BE2C (cell line): ENCODE results near the gene PSME1.

ENCODE experiments used
- DNase-seq: peaks from one replicate; pipeline ENCODE4 v3.0.0-alpha.2; 2020
- H3K27me3 ChIP-seq: fragments of 250-450 bp; sonication (Bioruptor Pico); 2 replicates; pipeline ENCODE4 v1.5.1; 2020; ENCODE audit warnings: mild to moderate bottlenecking
- H3K36me3 ChIP-seq: fragments of 250-450 bp; sonication (Bioruptor Pico); 2 replicates; pipeline ENCODE4 v1.5.1; 2020; ENCODE audit warnings: mild to moderate bottlenecking
- H3K4me1 ChIP-seq: fragments of 250-450 bp; sonication (Bioruptor Pico); 2 replicates; pipeline ENCODE4 v1.5.1; 2020
- H3K4me3 ChIP-seq: 2 replicates; pipeline ENCODE4 v1.5.1; 2011; ENCODE audit warnings: low read depth, low read length
- H3K9me3 ChIP-seq: fragments of 250-450 bp; sonication (Bioruptor Pico); 2 replicates; pipeline ENCODE4 v1.5.1; 2020
- TF ChIP-seq, protein P1 (sequence below): IDR thresholded peaks from 2 replicates; pipeline ENCODE4 v1.5.1; 2012; ENCODE audit warnings: mild to moderate bottlenecking, low read depth, low read length

The PSME1 gene

DNA sequence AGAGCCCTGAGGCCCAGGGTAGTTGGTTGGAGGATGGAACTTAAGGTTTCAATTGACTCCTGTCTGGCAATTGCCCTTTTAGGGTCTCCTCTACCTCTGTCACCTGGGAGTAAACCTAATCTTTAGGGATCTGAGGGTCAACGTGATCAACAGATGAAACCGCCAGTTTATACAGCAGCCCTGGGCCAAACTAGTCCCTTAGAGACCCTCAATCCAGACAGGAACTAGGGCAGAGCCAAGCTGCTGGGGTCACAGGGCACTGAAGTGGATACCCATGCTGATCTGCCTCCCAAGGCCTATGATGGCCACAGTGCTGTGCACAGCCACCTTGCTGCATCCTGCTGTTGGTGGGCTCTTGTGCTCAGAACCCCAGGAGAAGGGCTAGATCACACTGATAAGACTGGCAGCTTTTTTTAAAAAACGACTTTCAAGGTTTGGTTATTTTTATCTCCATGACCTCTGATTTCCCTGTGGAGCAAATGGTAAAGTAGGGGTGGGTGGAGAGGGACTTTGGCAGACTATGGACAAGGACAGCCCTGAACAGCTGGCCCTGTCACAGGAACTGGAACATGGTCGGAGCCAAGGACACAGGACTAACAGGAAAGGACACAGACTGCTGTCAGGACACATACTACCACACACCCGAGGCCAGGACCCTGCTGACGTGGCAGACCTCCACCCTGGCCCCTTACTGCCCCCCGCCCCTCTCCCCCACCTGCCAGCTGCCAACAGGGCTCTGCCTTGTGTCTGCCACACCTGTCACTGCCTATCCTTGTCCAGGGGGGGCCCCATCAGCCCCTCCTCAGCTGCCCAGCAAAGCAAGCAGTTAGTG, 5.1 kb upstream of the PSME1 start:
- Histone ChIP-seq H3K4me3 (no peak overlapping the region), H3K4me1 (no peaks in the 10 kb centered on the region)
- no peak for DNase-seq

DNA sequence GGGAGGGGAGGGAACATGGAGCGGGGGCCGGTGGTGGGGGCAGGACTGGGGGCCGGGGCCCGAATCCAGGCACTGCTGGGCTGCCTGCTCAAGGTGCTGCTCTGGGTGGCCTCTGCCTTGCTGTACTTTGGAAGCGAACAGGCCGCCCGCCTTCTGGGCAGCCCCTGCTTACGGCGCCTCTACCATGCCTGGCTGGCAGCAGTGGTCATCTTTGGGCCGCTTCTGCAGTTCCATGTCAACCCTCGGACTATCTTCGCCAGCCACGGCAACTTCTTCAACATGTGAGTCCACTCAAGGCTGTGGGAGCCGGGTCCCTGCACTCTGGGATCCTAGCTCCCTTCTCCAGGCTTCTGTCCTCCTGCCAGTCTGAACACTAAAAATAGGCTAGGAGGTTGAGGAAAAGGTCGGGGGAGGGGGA, 4.4 kb upstream of the PSME1 start:
- no peak for DNase-seq
- Histone ChIP-seq H3K4me3 (no peak overlapping the region), H3K27me3 (no peaks in the 10 kb centered on the region), H3K4me1 (no peaks in the 10 kb centered on the region), H3K36me3 (no peaks in the 10 kb centered on the region; the same call in 1 of the 2 replicates), H3K9me3 (no peaks in the 10 kb centered on the region)
- TF ChIP-seq, protein P1, sequence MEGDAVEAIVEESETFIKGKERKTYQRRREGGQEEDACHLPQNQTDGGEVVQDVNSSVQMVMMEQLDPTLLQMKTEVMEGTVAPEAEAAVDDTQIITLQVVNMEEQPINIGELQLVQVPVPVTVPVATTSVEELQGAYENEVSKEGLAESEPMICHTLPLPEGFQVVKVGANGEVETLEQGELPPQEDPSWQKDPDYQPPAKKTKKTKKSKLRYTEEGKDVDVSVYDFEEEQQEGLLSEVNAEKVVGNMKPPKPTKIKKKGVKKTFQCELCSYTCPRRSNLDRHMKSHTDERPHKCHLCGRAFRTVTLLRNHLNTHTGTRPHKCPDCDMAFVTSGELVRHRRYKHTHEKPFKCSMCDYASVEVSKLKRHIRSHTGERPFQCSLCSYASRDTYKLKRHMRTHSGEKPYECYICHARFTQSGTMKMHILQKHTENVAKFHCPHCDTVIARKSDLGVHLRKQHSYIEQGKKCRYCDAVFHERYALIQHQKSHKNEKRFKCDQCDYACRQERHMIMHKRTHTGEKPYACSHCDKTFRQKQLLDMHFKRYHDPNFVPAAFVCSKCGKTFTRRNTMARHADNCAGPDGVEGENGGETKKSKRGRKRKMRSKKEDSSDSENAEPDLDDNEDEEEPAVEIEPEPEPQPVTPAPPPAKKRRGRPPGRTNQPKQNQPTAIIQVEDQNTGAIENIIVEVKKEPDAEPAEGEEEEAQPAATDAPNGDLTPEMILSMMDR = no peak

More for the DNA sequence above, 5.1 kb upstream of the PSME1 start:
- TF ChIP-seq, protein P1 = no peak
- Histone ChIP-seq H3K27me3 (no peaks in the 10 kb centered on the region), H3K36me3 (no peaks in the 10 kb centered on the region), H3K9me3 (no peaks in the 10 kb centered on the region)

DNA sequence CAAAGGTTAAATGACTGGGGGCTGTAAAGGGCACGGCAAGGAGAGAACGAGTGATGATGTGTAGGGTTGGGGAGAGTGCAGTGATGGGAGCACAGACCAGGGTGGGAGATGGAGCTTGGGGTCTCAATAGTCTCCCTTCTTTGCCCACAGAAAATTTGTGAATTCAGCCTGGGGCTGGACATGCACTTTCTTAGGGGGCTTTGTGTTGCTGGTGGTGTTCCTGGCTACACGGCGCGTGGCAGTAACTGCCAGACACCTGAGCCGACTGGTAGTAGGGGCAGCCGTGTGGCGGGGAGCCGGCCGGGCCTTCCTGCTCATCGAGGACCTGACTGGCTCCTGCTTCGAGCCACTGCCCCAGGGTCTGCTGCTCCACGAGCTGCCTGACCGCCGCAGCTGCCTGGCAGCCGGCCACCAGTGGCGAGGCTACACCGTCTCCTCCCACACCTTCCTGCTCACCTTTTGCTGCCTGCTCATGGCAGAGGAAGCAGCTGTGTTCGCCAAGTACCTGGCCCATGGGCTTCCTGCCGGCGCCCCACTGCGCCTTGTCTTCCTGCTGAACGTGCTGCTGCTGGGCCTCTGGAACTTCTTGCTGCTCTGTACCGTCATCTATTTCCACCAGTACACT, 3.8 kb upstream of the PSME1 start:
- Histone ChIP-seq H3K27me3 (no peaks in the 10 kb centered on the region), H3K4me1 (no peaks in the 10 kb centered on the region), H3K36me3 (no peaks in the 10 kb centered on the region; the same call in 1 of the 2 replicates), H3K9me3 (no peaks in the 10 kb centered on the region), H3K4me3 (no peak overlapping the region)
- TF ChIP-seq, protein P1 = no peak
- DNase-seq = no peak

DNA sequence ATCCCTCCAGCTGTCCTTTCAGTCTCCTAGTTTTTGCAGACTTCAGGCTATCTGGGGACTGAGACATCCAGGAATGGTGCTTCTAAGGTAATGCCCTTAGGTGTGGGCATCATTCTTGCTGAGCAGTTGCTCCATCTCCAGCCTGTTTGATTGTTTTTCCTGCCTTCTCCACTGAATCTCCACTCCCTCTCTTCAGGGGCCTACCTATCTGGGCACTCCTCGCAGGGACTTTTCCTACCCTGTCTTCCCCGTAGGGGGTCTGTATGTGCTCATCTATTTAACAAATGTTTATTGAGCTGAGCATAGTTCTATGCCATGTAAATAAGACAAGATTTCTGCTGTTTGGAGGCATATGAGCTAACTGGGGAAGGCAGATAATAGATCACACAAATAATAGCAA, 3.0 kb upstream of the PSME1 start:
- TF ChIP-seq, protein P1 = no peak

DNA sequence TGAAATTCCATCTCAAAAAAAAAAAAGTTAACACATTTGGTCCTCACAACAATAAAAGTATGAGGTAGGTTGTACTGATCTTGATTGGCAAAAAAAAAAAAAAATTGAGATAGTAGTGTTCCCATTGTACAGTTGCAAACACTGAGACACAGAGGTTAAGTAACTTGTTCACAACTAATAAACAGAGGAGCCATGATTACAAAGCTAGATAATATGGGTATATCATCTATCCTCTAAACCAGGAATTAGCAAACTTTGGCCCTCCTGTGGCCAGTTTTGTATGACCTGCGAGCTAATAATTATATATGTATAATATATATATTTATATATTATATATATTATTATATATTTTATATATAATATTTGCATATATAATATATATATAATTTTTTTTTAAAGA, 2.3 kb upstream of the PSME1 start:
- Histone ChIP-seq H3K27me3 (no peaks in the 10 kb centered on the region), H3K9me3 (no peaks in the 10 kb centered on the region), H3K36me3 (peaks cover 7% of the 10 kb centered on the region), H3K4me1 (no peaks in the 10 kb centered on the region), H3K4me3 (no peak overlapping the region)
- DNase-seq = no peak
- TF ChIP-seq, protein P1 = no peak

More for the DNA sequence above, 3.0 kb upstream of the PSME1 start:
- Histone ChIP-seq H3K36me3 (no peaks in the 10 kb centered on the region; the same call in 1 of the 2 replicates), H3K4me3 (no peak overlapping the region), H3K4me1 (no peaks in the 10 kb centered on the region), H3K9me3 (no peaks in the 10 kb centered on the region), H3K27me3 (no peaks in the 10 kb centered on the region)
- DNase-seq = no peak

DNA sequence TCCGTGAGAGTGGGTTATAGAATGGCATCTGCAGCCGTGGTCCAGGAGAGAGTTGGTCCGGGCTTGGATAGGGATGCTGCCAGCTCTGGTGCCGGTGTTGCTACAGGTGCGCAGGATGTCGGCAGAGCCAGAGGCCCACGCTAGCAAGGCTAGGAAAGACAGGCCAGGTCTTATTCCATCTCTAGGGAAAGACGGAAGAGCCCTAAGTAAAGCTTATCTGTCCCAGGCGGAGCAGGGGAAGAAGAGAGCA, 485 bp upstream of the PSME1 start:
- Histone ChIP-seq H3K4me3 (peak overlapping the region; percentile 80), H3K4me1 (no peaks in the 10 kb centered on the region), H3K36me3 (peaks cover 16% of the 10 kb centered on the region), H3K27me3 (no peaks in the 10 kb centered on the region), H3K9me3 (no peaks in the 10 kb centered on the region)
- TF ChIP-seq, protein P1 = no peak
- no peak for DNase-seq
